Head of caudate nucleus (tissue), 42 donors: ENCODE measurements around the gene DNAI1.

Experiments used
- DNase-seq, 42 donors: peaks; one replicate each; pipeline versions ENCODE4 v3.0.0 to v3.0.0-alpha.2; 2020 to 2021; ENCODE audit warnings: mixed read lengths in 7 of 42
- intact Hi-C: fragments of 100-400 bp; cut with DNase I; formaldehyde crosslinking; loops from one replicate; pipeline ENCODE4 v1.15.0; 2022

The DNAI1 gene

GRCh38 chr9:34446468-34446891 is 12.1 kb upstream of the DNAI1 start:
- intact Hi-C loops: no loop called here

GRCh38 chr9:34446951-34447350 is 11.7 kb upstream of the DNAI1 start:
- no peak for DNase-seq
- intact Hi-C loops: no loop called here

More at GRCh38 chr9:34446468-34446891, 12.1 kb upstream of the DNAI1 start:
- DNase-seq: no peak

GRCh38 chr9:34450644-34451043 is 8.0 kb upstream of the DNAI1 start:
- no peak for DNase-seq
- intact Hi-C loops: no loop called here

GRCh38 chr9:34451135-34451534 is 7.5 kb upstream of the DNAI1 start:
- no peak for DNase-seq

GRCh38 chr9:34451545-34451944 is 7.1 kb upstream of the DNAI1 start:
- intact Hi-C loops: no loop called here
- DNase-seq: no peak

More at GRCh38 chr9:34451135-34451534, 7.5 kb upstream of the DNAI1 start:
- intact Hi-C loops: no loop called here

- intact Hi-C loops: no loop called here
- peak in 3 of 42 donors; percentile 15 to 51 (median 18) for DNase-seq
These were observed 6.0 kb upstream of the DNAI1 start for GRCh38 chr9:34452568-34452967.

GRCh38 chr9:34454571-34455065 is 4.0 kb upstream of the DNAI1 start:
- intact Hi-C loops: loop anchor here (5.0 kb wide), 1 partner anchor 48 kb away; no protein-coding TSS in a partner anchor
- DNase-seq: peak; percentile 33 to 93 (median 72)

GRCh38 chr9:34456151-34456550 is 2.5 kb upstream of the DNAI1 start:
- DNase-seq: no peak
- intact Hi-C loops: loop anchor here (5.0 kb wide), 1 partner anchor 46 kb away; no protein-coding TSS in a partner anchor

GRCh38 chr9:34456746-34457145 is 1.9 kb upstream of the DNAI1 start:
- intact Hi-C loops: loop anchor here (5.0 kb wide), 1 partner anchor 46 kb away; no protein-coding TSS in a partner anchor
- DNase-seq: no peak

GRCh38 chr9:34457266-34458012 is 1.2 kb upstream of the DNAI1 start:
- DNase-seq: peak; percentile 54 to 91 (median 79)
- intact Hi-C loops: loop anchor here (5.0 kb wide), 1 partner anchor 45 kb away; no protein-coding TSS in a partner anchor

GRCh38 chr9:34458959-34459340 is 345 bp downstream of the DNAI1 start:
- intact Hi-C loops: loop anchor here (5.0 kb wide), 1 partner anchor 43 kb away; no protein-coding TSS in a partner anchor
- no peak for DNase-seq

GRCh38 chr9:34459356-34459755 is 751 bp downstream of the DNAI1 start:
- peak in 1 of 42 donors; percentile 9 for DNase-seq
- intact Hi-C loops: loop anchor here (5.0 kb wide), 1 partner anchor 43 kb away; no protein-coding TSS in a partner anchor

- intact Hi-C loops: loop anchor here (5.0 kb wide), 1 partner anchor 42 kb away; no protein-coding TSS in a partner anchor
- DNase-seq: no peak
These were observed 1.3 kb downstream of the DNAI1 start for GRCh38 chr9:34459941-34460340.

- intact Hi-C loops: no loop called here
- DNase-seq: peak in 16 of 42 donors; percentile 7 to 62 (median 30)
These were observed 4.7 kb downstream of the DNAI1 start for GRCh38 chr9:34463098-34463900.

- intact Hi-C loops: no loop called here
These were observed 5.3 kb downstream of the DNAI1 start for GRCh38 chr9:34463901-34464232.

GRCh38 chr9:34464571-34464970 is 6.0 kb downstream of the DNAI1 start:
- intact Hi-C loops: no loop called here
- DNase-seq: no peak

More at GRCh38 chr9:34463901-34464232, 5.3 kb downstream of the DNAI1 start:
- no peak for DNase-seq

- intact Hi-C loops: no loop called here
- no peak for DNase-seq
These were observed 6.9 kb downstream of the DNAI1 start for GRCh38 chr9:34465468-34465867.

- intact Hi-C loops: no loop called here
- DNase-seq: no peak
These were observed 16.5 kb downstream of the DNAI1 start for GRCh38 chr9:34475097-34475496.

GRCh38 chr9:34477541-34477940 is 18.9 kb downstream of the DNAI1 start:
- no peak for DNase-seq
- intact Hi-C loops: no loop called here

GRCh38 chr9:34479431-34479866 is 20.8 kb downstream of the DNAI1 start:
- DNase-seq: no peak
- intact Hi-C loops: no loop called here
